T-helper 2 cell treated with Interferon-gamma antibody and Interleukin-4, amounts not matched to agents 100 ng/mL and 5 ng/mL, for 36 hours (primary cell): Measurements from ENCODE around the gene TNS3. TPM values are rescaled to one million over a fixed set of nuclear protein-coding genes. Genes with fewer than 3 reads are reported as not detected.

Experiments
- intact Hi-C: fragments of 100-400 bp; cut with micrococcal nuclease; formaldehyde crosslinking; loops from one replicate; pipeline ENCODE4 v1.15.1; 2023
- total RNA-seq: library from RNA; stranded (reverse); gene quantifications from 2 replicates; pipeline ENCODE4 v1.2.3, GENCODE V29; 2022

The TNS3 gene
- total RNA-seq, 1 donor from 2014 or later: 0.20 TPM

DNA sequence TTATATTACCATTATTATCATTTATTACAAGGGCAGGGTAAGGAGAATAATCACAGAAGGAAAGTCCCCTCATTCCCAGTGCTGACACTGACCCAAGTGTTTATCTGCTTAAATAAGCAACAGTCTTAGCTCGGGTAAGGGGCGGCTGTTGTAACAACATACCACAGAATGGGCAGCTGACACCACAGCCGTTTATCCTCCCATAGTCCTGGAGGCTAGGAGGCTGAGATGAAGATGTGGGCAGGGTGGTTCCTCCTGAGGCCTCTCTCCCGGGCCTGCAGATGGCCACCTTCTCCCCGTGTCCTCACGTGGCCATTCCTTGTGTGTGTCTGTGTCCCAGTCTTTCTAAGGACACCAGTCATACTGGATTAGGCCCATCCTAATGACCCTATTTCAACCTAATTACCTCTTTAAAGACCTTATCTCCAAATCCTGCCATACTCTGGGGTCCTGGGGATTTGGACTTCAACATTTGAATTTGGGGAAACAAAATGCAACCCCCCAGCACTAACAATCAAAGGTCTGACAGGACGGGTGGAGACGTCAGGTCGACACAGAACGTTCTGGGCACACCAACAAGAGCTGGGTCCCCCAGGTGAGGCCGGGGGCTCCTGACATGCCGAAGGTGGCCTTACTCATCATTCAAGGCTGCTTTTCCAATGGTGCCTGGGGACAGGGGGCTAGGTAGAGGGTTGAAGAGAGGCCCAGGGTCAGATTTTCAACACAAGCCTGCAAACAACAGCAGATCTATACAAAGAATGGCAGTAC lies 93.5 kb downstream of the TNS3 start:
- intact Hi-C loops: no loop called here

DNA sequence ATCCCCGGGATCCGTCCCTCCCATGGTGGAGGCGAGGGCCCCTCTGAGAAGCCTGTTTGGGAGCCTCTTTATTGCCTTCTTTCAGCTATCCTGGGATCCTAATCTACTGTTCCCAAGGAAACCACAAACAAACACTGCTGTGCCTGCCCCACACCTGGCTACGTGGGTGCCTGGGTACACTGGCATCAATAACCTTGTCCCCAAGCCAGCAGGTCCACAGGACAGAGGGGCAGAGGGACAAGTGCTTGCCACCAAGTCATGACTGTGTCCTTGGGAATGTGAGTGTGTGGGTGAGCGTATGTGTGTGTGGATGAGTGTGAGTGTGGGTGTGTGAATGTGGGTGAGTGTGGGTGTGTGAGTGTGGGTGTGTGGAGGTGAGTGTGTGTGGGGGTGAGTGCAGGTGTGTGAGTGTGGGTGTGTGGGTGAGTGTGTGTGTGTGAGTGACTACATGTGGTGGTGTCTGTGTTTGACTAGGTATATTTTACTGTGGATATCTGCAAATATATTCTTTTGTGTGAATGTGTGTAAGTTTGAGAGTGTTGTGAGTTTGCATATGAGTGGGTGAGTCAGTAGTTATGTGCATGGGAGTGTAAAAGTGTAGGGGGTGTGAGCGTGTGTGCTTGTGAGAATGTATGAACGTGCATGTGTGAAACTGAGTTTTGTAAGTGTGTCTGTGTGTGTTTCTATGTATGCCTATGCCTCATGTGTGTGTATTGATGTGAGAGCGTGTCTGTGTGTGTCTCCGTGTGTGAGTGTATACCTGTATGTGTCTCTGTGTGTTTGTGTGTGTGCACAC lies 96.1 kb downstream of the TNS3 start:
- intact Hi-C loops: no loop called here

DNA sequence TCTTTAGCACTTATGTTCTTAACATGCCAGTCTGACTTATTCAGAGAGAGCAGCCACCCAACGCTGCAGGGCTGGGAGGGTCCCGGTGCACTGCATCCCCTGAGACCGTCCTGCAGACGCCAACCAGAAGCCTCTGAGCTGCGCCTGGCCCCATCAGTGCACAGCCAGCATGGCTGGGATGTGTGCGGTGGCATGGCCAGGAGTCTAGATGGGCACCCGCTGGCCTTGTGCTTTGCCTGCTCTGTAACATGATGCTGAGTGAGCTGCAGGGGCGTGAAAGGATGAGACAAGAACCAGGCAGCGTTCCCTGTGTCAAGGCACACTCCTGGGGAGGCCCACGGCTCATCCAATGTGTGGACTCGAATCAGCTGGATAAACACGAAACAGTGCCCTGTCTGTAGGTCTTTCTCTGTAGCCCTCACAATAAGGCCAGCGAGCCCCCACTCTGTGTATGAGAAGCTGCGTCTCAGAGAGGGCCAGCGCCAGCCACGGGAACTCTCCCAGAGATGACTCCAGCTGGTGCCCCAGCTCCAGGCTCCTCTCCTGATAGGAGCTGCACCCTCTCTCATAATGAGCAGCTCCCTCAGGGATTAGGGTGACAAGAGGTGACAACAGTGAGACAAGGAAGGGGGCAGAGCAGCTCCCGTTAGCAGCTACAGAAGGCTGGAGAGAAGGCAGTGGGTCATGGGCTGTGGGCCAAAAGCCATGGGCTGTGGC lies 96.8 kb downstream of the TNS3 start:
- intact Hi-C loops: no loop called here

DNA sequence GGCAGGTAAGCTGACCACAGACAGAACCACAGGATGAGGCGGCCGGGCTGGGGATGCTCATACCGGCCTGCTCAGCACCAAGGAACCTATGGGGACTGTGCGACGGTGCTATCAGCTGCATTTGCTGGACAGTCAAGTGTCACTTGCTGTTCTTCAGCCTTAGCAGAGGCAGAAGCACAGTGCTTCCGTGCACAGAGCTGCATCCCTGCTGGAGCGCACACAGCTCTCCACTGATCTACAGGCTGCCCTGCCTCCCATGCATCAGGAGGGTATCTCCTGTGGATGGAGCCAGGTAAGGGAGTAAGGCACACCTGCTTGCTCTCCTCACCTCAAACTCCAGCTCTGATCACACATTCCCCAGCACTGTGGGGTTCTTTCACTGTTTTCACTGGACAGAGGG lies 97.5 kb downstream of the TNS3 start:
- intact Hi-C loops: no loop called here

DNA sequence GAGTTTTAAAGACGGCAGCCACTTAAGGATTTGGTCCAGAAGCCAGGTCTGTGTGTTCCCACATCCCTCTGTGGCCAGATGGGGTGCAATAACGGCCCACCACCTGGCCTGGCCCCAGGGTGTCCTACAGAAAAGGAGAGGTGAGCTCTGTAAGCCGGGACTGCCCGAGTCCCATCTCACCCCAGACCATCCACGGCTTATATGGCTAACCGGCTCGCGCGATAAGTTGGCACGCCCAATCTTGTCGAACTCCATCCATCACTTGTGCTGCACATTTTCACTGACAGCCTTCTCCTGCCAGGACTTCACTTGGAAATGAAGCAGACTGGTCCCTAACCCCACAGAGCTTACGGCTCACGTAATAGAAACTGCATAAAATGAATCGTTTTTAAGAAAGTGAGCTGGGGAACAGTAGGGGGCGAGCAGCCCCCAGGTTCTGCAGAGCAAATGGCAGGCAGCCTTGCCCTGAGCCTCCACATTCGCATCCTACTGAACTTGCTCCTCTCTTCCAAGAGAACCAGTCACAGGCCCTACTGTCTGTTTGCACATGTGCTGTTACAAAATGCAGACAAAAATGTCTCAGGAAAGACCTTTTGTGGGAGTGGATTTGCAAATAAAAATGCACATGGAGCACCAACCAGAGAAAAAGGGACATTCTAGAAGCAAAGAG lies 98.2 kb downstream of the TNS3 start:
- intact Hi-C loops: no loop called here

DNA sequence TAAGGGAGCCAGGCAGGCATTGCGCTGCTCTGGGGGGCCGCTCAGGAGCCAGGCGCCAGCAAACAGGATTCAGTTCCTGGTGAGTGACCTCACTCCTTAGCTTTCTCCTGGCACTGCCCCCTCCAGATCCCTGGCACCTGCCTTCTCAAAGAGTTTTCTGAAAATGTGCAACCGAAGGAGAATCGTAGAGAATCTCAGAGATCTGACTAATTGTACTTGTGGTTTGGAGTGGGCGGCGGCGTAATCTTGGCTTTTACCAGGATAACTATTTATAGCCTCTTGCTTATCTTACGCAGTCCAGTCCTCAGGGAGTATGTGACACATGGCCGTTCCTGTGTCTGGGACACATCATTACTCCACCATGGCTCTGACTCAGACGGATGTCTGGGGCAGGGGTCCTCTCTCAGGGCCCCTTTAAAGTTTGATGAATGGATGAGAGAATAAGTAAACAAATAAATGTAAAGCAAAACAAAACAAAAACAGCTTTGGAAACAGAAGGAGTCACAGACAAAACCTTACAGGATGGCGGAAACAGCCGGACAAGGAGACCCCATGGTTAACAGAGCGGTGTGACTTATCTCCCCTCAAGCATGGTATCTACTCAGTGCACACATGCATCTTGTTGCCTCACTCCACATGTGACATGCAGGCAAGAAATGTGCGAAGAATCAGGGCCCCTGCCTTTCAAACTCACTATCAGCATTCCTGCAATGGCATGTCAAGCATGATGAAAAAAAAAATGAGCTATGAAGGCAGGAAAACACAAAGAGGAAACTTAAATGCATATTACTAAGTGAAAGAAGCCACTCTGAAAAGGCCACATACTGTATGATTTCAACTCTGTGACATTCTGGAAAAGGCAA lies 99.7 kb downstream of the TNS3 start:
- intact Hi-C loops: no loop called here

DNA sequence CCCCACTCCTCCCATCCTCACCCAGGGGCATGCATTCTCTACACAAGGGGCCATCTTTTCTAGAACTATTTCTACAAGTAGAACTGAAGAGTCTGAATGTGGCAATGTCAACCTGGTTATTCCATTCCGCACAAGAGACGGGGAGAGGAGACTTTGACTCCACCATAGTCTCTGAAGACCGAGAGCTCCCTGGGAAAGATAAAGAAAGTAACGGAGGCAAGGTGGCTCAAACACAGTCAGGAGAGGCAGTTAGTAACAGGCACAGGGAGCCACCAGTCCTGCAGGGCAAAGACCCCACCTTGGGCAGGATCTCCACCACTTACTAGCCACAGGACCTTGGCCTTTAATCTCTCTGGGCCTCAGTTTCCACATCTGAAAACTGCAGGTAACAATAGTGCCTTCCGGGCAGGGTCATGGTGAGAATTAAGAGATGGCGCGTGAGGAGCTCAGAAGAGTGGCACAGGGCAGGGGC lies 100.3 kb downstream of the TNS3 start:
- intact Hi-C loops: no loop called here

DNA sequence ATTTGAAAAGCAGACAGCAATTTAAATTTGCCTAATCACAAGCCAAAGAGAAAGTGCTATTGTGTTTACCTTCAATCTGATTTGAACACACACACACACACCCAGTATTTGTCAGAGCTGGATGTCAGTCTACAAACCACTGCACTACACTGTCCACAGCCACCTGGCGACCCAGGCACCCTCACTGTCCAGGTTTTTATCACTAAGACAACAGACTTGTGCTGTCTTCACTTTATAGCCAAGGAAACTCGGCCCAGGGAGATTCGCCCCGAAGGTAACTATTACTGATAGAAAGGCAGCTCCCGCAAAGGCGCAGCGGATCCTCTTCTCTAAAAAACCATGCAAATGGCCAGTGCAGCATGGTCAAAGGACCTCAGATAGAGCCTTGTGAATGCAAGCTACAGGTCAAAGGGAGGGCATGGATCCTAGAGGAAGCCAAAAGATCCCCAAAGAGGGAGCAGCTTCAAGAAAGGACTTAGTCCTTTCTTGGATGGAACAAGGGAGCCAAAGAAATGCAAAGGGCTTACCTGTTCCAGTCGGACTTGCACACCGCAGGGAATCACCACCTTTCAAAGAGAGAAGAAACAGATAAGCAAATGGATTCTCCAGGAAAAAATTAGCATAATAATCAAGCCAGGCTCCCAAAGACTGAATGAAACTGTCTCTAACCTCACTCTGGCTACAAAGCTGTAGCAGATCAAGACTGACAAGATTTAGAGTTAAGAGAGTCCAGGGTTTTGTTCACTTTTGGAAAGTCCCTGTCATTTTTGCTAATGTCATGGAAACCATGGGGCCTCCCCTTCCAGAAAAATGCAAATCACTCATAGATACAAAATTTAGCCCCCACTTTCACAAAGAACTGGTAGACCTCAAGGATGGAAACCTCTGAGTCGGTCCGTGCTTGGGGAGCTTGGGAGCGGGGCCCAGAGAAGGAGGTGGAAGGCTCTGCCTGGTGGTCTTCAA lies 101.1 kb downstream of the TNS3 start:
- intact Hi-C loops: no loop called here

DNA sequence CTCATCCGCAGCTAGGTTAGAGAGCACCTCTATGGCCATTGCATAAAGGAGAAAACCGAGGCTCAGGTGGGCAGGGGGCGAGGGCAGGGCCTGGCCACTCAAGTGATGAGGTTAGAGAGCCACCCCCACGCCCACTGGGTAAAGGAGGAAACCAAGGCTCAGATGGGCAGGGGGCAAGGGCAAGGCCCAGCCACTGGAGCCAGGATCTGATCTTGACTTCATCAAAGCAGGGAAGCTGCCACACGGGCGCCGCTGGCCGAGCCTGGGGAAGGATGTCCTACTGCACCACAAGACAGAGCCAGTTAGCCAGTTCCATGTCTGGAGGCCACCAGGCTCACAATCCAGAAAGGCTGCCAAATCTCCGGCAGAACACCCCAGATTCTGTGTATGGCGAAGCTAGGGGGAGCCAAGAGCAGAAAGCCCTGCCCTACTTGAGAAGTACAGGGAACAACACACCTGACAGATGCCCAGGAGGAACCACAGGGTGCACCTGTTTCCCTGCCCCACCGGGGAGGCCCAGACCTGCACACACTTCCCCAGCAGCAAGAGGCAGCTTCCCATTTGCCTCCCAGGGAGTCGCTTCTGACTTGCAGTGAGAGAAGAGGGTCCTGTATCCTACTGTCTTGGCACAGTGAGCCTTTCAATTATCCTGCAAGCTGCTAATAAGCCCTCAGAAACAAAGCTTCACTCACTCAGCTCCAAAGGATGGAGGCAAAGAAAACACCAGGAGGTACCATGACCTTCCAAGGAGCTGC lies 101.9 kb downstream of the TNS3 start:
- intact Hi-C loops: no loop called here

DNA sequence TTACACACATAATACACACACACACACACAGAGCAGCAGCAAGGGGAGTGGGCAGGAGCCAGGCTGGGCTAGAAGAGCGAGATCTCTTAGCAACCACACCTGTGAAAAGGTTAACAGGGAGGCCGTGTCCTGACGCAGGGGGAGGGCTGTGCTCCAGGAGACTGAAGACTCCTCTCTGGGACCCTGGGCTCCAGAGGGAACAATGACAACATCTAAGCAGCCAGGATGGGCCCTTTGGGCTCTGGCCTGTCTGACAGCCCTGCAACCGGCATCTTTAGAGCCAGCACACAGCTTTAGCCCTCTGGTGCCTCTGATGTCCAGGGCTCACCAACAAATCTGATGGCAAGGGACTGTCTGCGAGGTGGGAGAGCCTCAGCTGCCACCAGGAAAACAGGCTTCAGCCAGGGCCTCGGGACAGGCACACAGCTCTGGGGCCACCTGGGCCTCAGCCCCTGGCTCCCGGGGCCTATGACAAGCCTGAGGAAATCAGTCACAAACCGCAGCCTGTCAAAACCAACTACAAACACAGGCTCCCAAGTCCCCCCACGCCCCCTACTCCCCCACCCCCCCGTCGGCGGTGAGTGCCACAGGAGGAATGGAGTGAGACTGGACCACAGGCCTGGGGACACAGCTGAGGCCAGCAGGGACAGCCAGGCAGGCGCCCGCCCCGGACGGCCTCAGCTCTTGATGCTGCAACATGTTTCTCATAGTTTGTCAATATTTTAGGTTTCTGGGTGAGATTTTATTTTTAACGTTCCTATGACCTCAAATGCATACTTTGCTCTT lies 102.8 kb downstream of the TNS3 start:
- intact Hi-C loops: no loop called here

DNA sequence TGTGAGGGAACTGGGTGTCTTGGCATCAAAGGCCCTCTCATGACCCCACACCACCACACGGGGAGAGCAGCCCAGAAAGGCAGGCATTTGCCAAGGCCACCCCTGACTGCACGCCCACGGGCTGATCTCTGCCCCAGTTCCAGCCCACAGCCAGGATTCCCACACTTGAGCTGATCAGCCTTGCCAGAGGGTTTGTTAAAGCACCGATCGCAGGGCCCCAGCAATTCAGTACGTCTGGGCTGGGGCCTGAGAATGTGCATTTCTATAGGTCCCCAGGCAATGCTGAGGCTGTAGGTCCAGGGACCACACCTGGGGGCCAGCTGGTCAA lies 103.9 kb downstream of the TNS3 start:
- intact Hi-C loops: no loop called here

DNA sequence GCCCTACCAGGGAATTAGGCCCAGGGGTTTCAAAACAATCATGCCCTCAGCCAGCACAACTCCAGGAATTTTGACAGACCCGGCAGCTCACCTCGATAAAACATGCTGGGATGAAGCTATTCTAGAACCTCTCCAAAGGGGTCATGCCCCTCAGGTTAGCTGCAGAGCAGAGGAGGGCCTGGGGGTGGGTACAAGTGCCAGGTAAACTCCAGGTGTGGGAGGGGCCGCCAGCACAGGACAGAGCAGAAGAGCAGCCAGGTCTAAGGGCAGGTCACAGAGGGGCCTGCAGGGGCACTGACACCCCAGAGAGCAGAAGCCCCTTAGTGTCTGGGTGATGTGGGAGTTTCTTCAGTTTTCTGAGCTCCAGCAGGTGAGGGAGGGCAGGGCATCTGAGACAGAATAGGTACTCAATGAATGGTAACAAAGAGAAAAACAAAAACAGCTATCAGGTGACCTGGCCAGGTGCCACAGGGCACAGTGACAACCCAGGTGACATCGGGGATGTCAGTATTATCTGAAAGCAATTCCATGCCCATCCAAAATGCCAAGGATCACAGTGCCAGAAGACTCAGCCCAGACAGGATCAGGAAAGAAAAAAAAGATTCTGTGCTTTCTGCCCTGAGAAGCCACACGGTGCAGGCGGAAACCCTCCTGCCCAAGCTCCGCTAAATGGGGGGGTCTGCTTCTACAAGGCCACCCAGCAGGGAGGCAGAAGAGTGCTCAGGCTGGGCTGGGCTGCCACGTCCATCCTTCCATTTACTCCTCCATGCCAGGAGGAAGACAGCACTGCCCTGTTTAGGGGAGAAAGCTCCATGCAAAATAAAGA lies 104.5 kb downstream of the TNS3 start:
- intact Hi-C loops: no loop called here

DNA sequence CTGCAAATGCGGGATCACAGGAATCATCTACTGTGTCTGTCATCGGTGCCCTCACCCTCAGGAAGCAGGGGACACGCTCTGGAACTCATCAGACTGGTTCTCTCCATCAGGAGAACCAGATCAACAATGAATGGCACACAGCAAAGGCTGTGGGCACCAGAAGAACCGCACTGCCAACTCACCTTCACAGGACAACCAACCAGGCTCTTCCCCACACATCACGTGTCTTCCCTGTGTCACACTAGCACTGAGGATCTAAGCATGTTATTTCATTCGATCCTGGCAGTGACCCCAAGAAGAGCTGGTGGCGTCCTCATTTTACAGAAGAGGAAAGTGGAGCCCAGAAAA lies 106.1 kb downstream of the TNS3 start:
- intact Hi-C loops: no loop called here

DNA sequence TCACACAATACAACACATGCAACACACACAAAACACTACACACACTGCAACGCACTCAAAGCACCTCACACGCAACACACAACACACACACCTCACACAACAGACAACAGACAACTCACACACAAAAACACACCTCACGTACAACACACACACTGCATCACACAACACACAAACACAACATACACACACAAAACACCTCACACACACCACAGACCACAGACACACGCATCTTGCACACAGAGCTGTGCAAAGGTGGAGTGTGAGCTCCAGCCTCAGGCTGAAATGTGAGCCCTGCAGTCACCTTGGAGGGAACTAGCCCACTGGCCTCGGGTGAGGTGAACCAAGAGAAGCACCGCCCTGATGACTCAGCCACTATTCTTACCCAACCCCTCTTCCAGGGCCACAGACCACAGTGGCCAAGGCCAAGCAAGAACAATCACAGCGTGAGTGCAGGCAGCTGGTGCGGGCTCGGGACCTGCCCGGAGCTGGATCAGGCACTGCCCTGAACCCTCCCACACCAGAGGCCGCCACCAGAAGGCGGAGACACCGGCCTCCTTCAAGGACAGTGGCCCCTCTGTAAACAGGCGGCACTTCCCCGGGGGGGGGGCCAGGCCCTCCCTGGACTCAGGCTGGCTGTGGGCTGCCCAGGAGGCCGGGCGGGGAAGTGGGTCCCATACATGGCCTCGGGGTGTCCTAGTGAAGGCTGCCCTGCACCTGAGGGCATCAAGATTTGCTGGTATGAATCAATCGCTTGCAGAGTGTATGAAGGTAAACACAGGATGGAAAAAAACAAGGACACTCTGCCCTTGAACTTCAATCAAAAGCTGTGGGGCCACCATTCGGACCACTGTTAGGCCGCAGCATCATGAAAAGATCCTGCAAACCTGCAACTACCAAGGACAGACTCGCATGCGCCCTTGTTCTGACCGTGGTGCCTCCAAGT lies 106.7 kb downstream of the TNS3 start:
- intact Hi-C loops: no loop called here

DNA sequence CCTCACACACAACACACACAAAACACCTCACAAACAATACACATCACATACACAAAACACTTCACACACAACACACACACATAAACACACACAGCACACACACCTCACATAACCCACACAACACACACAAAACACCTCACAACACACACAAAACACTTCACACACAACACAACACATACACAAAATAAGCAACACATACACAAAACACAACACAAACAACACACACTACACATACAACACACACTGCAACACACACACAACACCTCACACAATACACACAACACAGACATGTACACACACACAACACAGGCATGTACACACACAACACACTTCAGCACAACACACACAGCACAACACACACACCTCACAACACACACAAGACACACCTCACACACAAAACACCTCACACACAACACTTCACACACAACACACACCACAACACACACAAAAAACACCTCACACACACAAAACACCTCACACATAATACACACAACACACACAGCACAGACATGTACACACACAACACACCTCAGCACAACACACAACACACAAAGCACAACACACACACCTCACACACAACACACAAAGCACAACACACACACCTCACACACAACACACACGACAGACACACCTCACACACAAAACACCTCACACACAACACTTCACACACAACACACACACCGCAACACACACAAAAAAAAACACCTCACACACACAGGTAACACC lies 107.5 kb downstream of the TNS3 start:
- intact Hi-C loops: no loop called here
